ENCODE measurements around the gene ANKRD62.
"Not testable (repeated sequence)": the region's sequence is repeated elsewhere in the genome, so short reads cannot be mapped to it uniquely, and the experiment has no call there.

Gene ANKRD62

GRCh38 chr18:12101266-12101665 lies 7.6 kb downstream of the ANKRD62 start:
- no peak for DNase-seq

GRCh38 chr18:12102136-12102842 lies 8.6 kb downstream of the ANKRD62 start:
- no peak for DNase-seq

GRCh38 chr18:12106471-12106870 lies 12.8 kb downstream of the ANKRD62 start:
- DNase-seq, result no peak

GRCh38 chr18:12109836-12110235 lies 16.2 kb downstream of the ANKRD62 start:
- DNase-seq, result no peak

GRCh38 chr18:12113999-12114646 lies 20.5 kb downstream of the ANKRD62 start:
- DNase-seq, result no peak

GRCh38 chr18:12119358-12119757 lies 25.7 kb downstream of the ANKRD62 start:
- no peak for DNase-seq

GRCh38 chr18:12121175-12122042 lies 27.8 kb downstream of the ANKRD62 start:
- DNase-seq, result no peak

- not testable (repeated sequence) for DNase-seq
These were observed 28.4 kb downstream of the ANKRD62 start for GRCh38 chr18:12122043-12122389.

GRCh38 chr18:12127647-12128046 lies 34.0 kb downstream of the ANKRD62 start:
- DNase-seq, result not testable (repeated sequence)

- not testable (repeated sequence) for DNase-seq
These were observed 45.2 kb downstream of the ANKRD62 start for GRCh38 chr18:12138831-12139230.

GRCh38 chr18:12140866-12141265 lies 47.2 kb downstream of the ANKRD62 start:
- not testable (repeated sequence) for DNase-seq

GRCh38 chr18:12141778-12142177 lies 48.1 kb downstream of the ANKRD62 start:
- DNase-seq, result not testable (repeated sequence)

- DNase-seq, result not testable (repeated sequence)
These were observed 55.8 kb downstream of the ANKRD62 start for GRCh38 chr18:12149431-12149830.

GRCh38 chr18:12154361-12154760 lies 60.7 kb downstream of the ANKRD62 start:
- no peak for DNase-seq

- DNase-seq, result no peak
These were observed 62.4 kb downstream of the ANKRD62 start for GRCh38 chr18:12155996-12156395.

GRCh38 chr18:12159446-12159845 lies 65.8 kb downstream of the ANKRD62 start:
- no peak for DNase-seq

GRCh38 chr18:12162786-12163185 lies 69.1 kb downstream of the ANKRD62 start:
- no peak for DNase-seq

- no peak for DNase-seq
These were observed 71.6 kb downstream of the ANKRD62 start for GRCh38 chr18:12165038-12165768.
